CD1c-positive myeloid dendritic cell (primary cell): ENCODE measurements around the gene SYMPK.
"Not testable (repeated sequence)": the region's sequence is repeated elsewhere in the genome, so short reads cannot be mapped to it uniquely, and the experiment has no call there.

Experiments
- DNase-seq: peaks from one replicate; pipeline ENCODE4 v3.0.0-alpha.2; 2016; ENCODE audit errors: extremely low spot score

The SYMPK gene

GRCh38 chr19:45862564-45863334 lies at the start of gene SYMPK:
Gene SYMPK (minus strand): TSS chr19:45863147. CDS start chr19:45854495, 8,652 bp downstream.
- DNase-seq = peak; percentile 99

DNA sequence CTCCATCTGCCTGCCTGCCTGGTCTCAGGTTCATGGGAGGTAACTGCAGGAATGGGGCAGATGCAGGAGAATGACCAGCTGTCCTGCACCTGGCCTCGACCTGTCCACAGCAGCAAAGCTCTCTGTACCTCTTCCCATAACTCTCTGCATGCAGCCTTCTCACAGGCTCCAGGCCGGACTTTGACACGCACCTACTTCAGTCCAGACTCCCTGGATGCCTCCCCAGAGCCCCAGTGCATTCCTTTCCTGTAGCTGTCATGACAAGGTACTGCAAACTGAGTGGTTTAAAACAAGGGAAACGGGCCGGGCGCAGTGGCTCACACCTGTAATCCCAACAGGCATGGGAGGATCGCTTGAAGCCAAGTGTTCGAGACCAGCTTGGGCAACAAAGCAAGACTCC lies 48.3 kb upstream of the SYMPK start:
- DNase-seq = no peak

- DNase-seq = no peak
Measured at GRCh38 chr19:45908956-45909355, 46.0 kb upstream of the SYMPK start.

- DNase-seq = no peak
Measured at GRCh38 chr19:45906221-45906620, 43.3 kb upstream of the SYMPK start.

DNA sequence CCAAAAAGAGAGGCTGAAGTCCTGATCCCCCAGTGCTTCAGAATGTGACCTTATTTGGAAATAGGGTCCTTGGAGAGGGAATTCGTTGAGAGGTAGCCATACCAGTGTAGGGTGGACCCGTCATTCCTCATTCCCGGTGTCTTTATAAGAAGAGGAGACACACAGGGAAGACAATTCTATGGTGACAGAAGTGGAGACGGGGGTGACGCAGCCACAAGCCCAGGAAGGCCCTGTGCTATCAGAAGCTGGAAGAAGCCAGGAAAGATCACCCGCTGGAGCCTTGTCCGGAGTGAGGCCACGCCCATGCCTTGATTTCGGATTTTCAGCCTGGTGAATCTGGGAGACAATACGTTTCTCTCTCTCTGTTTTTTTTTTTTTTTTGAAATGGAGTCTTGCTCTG lies 42.1 kb upstream of the SYMPK start:
- no peak for DNase-seq

GRCh38 chr19:45902651-45903625 lies 40.0 kb upstream of the SYMPK start:
- DNase-seq = peak; percentile 100

GRCh38 chr19:45901912-45902650 lies 39.1 kb upstream of the SYMPK start, which contains the start of gene MYPOP:
Gene MYPOP (minus strand): TSS chr19:45902613. CDS start chr19:45901773, 840 bp downstream.
- DNase-seq = no peak

DNA sequence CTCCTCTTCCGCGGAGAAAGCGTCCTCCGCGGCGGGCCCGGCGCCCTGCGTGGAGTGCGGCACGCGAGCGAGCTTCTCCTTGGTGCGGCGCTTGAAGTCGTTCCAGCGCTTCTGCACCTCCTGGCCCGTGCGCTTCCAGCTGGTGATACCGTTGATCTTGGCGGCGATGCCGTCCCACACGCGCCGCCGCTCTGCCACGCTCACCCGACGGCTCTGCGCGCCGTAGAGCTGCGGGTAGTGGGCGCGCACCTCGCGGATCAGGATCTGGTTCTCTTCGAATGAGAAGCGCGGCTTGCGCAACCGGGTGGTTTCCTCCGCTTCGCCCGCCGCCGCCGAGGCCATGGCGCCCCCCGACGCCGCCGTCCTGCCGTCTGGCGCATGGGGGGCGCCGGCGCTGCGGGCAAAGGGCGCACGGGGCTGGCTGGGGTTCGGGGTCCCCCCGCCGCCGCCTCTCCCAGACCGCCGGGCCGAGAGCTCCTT lies 38.5 kb upstream of the SYMPK start:
- DNase-seq = peak; percentile 75

- DNase-seq = no peak
Measured at GRCh38 chr19:45900738-45901431, 37.9 kb upstream of the SYMPK start.

DNA sequence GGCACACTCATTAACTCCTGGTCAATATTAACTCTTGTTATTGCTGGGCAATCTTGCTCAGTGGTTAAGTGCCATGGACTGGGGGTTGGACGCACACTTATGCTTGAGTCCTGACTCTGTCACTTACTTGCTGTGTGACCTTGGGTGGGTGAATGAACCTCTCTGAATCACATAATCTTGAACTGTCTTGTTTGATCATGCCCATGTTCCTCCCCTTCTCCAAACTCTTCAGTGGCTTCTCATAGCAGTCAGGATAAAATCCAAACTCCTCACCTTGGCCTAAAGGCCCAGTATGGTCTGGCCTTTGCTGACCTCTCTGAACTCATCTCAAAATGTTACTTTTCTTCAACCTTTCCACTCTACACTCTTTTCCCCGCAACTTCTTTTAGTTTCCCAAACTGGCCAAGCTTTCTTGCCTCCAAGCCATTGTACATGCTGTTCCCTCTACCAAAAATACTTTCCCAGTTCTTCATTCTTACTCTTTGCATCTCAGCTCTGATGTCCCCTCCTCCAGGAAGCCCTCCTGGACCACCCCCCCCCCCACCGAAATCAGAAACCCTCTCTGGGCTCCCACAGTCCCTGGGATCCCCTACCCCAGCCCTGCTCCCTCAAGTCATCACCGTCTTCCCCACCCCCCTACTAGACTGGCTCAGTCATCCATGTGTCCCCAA lies 37.1 kb upstream of the SYMPK start:
- DNase-seq = no peak

DNA sequence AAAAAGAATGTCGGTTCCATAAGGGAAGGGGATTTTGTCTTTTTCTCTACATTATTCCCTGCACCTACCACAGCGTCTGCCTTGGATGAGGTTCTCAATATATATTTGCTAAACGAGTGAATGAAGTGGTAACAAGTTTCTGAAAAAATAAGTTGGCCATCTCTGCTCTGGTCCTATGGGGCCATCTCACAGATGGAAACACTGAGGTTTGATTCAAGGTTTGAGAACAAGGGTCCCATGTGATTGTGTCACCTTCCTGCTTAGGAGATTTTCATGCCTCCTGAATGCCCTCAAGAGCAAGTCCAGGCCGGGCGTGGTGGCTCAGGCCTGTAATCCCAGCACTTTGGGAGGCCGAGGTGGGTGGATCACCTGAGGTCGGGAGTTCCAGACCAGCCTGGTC lies 36.3 kb upstream of the SYMPK start:
- DNase-seq = no peak

- peak; percentile 41 for DNase-seq
Measured at GRCh38 chr19:45897261-45897812, 34.4 kb upstream of the SYMPK start.

GRCh38 chr19:45895983-45896599 lies 33.1 kb upstream of the SYMPK start:
- not testable (repeated sequence) for DNase-seq

- DNase-seq = no peak
Measured at GRCh38 chr19:45895519-45895972, 32.6 kb upstream of the SYMPK start.

- no peak for DNase-seq
Measured at GRCh38 chr19:45890877-45891276, 27.9 kb upstream of the SYMPK start.

GRCh38 chr19:45889210-45889885 lies 26.4 kb upstream of the SYMPK start:
- no peak for DNase-seq

DNA sequence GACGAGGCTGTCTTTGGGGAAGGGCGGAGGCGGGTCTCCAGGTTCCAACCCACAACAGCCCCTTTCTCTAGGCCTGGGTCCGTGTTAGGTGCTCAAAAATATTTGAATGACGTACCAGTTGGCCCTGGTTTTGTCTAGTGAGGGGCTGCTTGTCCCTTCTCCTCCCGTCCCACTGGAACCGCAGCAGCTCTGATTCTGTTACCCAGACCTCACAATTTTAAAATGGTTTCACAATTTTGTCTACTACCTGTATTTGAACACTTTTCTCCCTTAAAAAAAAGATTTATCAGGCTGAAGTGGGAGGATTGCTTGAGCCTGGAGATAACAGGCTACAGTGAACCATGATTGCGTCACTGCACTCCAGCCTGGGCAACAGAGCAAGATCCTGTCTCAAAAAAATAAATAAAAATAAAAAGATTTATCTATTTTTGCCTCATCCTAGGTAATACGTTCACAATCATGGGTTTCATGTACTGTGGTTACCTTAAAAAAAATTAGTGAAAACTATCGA lies 24.3 kb upstream of the SYMPK start:
- no peak for DNase-seq

GRCh38 chr19:45886427-45887199 lies 23.7 kb upstream of the SYMPK start:
- DNase-seq = peak; percentile 94
